Ovary (tissue), 9 donors: ENCODE results near the gene SND1. TPM values are rescaled to one million over a fixed set of nuclear protein-coding genes. Genes with fewer than 3 reads are reported as not detected.

ENCODE experiments used
- DNase-seq, 5 donors: peaks; one replicate each; pipeline ENCODE4 v3.0.0-alpha.2; 2019 to 2020
- H3K27ac ChIP-seq, 2 donors: fragments of 200-600 bp; one replicate each; pipeline versions ENCODE4 v1.5.1 to v1.8.0; 2019 to 2022
- H3K27me3 ChIP-seq: fragments of 200-600 bp; one replicate; pipeline ENCODE4 v1.8.0; 2022
- H3K36me3 ChIP-seq: fragments of 200-600 bp; sonication (generic); one replicate; pipeline ENCODE4 v1.5.1; 2019
- H3K4me1 ChIP-seq: one replicate; pipeline ENCODE4 v1.8.1; 2013; ENCODE audit warnings: mild to moderate bottlenecking, moderate library complexity; ENCODE audit not compliant: insufficient read depth
- H3K4me3 ChIP-seq: fragments of 200-600 bp; sonication (generic); one replicate; pipeline ENCODE4 v1.5.1; 2017
- H3K9me3 ChIP-seq, 2 donors: fragments of 200-600 bp in 1 of 2; sonication (generic) in 1 of 2; one replicate each; pipeline versions ENCODE4 v1.5.1 to v1.8.1; 2013 to 2019; ENCODE audit warnings: mild to moderate bottlenecking in 1 of 2, moderate library complexity in 1 of 2
- EP300 ChIP-seq: sonication (generic); formaldehyde crosslinking; IDR thresholded peaks from one replicate; pipeline ENCODE4 v1.6.1; 2017; ENCODE audit warnings: antibody characterized with exemption
- POLR2A ChIP-seq: fragments of 450-650 bp; IDR thresholded peaks from one replicate; pipeline ENCODE4 v1.6.1; 2017; ENCODE audit warnings: antibody characterized with exemption, mild to moderate bottlenecking, moderate library complexity
- WGBS, 3 donors: extraction: QIAGEN DNeasy Blood & Tissue Kit in 1 of 3; methylation state at CpG; one replicate each; pipeline versions ENCODE4 v1.1.5 to v1.1.7; 2013 to 2017; 5-methylcytosine and 5-hydroxymethylcytosine counted together
- intact Hi-C, 4 donors: fragments of 100-400 bp; cut with DNase I; formaldehyde crosslinking; loops; one replicate each; pipeline versions ENCODE4 v1.11.0 to v1.15.1; 2022 to 2023
- polyA plus RNA-seq, 2 donors: library from polyadenylated mRNA; stranded (reverse); fragments of 200-250 nt in 1 of 2; fragments of 350-450 nt in 1 of 2; fragmentation: Illumina TruSeq in 1 of 2; extraction: RNeasy Lipid Tissue Mini Kit (QIAGEN cat#74804) in 1 of 2; gene quantifications; one replicate each; pipeline ENCODE4 v1.2.3, GENCODE V29; 2013 to 2014
- total RNA-seq, 7 donors: library from RNA; depleted of rRNA in 2 of 7; stranded (reverse); fragments of >200 nt in 2 of 7; fragmentation: NEBNext Ultra II Directional in 3 of 7; extraction: Animal tissue kit (Norgen Biotek cat#: 25700) in 3 of 7; gene quantifications; one replicate each; pipeline versions ENCODE4 v1.1.0 to v1.2.4, GENCODE V29; 2016 to 2023
- TF ChIP-seq, protein P1 (sequence below), 3 donors: fragments of 450-650 bp in 2 of 3; fragments of 200-600 bp in 1 of 3; IDR thresholded peaks; one replicate each; pipeline versions ENCODE4 v1.5.1 to v1.8.0; 2016 to 2022; ENCODE audit warnings: antibody characterized with exemption in 3 of 3, mild to moderate bottlenecking in 1 of 3
- donor health status: DM: no; HTN: no; CAD: no; lungs with moderate emphysema.
- donor health status: DM: no; HTN: no; CAD: no.
- donor health status: Bipolar disorder and iron deficiency.
- donor health status: DM: yes; HTN: yes; CAD: no.
- donor health status: DM: no; HTN: no; CAD: no.
- donor health status: DM: yes; HTN: yes; CAD: no.

Gene SND1
- total and polyA plus RNA-seq, 9 donors: 91.4 to 297 (median 182) TPM

DNA sequence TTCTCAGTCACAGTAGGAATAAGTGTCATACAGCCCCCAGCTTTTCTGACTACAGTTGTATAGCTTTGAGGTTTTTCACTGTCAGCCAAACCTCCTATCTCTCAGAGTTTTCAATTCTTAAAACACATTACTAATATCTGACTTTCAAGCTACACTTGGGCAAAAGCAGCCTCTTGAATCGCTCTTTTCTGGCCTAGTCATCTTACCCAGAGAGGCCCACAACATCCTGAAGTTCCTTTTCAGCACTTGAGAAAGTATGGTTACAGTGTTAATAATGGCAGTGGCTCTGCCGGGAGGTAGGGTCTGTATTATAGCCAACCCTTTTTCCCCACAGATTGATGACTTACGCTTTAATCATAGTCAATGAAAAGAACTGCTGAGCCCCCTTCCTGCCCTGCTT lies 198.2 kb downstream of the SND1 start:
- H3K36me3 ChIP-seq: no peaks in the 10 kb centered on the region
- TF ChIP-seq, protein P1, sequence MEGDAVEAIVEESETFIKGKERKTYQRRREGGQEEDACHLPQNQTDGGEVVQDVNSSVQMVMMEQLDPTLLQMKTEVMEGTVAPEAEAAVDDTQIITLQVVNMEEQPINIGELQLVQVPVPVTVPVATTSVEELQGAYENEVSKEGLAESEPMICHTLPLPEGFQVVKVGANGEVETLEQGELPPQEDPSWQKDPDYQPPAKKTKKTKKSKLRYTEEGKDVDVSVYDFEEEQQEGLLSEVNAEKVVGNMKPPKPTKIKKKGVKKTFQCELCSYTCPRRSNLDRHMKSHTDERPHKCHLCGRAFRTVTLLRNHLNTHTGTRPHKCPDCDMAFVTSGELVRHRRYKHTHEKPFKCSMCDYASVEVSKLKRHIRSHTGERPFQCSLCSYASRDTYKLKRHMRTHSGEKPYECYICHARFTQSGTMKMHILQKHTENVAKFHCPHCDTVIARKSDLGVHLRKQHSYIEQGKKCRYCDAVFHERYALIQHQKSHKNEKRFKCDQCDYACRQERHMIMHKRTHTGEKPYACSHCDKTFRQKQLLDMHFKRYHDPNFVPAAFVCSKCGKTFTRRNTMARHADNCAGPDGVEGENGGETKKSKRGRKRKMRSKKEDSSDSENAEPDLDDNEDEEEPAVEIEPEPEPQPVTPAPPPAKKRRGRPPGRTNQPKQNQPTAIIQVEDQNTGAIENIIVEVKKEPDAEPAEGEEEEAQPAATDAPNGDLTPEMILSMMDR (IDR thresholded peaks at IDR 0.05): no peak
- no peak for TF ChIP-seq EP300
- TF ChIP-seq POLR2A: no peak
- intact Hi-C loops: no loop called here
- H3K4me1 ChIP-seq: peaks cover 2% of the 10 kb centered on the region
- 90 to 98% (median 93%) methylated on average over 3 of the region's 3 CpGs for WGBS, 3 donors
- DNase-seq: no peak
- H3K9me3 ChIP-seq: no peaks in the 10 kb centered on the region
- H3K27ac ChIP-seq: no peak overlapping the region
- H3K27me3 ChIP-seq: no peaks in the 10 kb centered on the region
- no peak overlapping the region for H3K4me3 ChIP-seq

DNA sequence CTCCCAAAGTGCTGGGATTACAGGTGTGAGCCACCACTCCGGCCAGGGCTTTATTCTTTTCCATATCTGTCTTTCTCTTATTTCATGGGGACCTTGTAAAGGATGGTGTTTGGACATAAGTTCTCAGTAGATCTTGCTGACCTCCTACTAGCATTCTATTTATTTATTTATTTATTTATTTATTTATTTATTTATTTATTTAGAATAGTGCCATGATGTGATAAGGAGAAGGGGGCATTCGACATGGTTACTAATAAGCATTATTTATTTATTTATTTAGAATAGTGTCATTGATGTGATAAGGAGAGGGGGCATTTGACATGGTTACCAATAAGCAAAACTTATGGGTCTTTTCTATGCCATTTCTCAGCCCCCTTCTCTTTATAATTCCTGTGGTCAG lies 202.4 kb downstream of the SND1 start:
- H3K27ac ChIP-seq: no peak overlapping the region
- no peaks in the 10 kb centered on the region for H3K27me3 ChIP-seq
- peaks cover 4% of the 10 kb centered on the region for H3K4me1 ChIP-seq
- 94 to 100% (median 95%) methylated on average over 2 of the region's 2 CpGs for WGBS, 3 donors
- H3K4me3 ChIP-seq: no peak overlapping the region
- H3K36me3 ChIP-seq: no peaks in the 10 kb centered on the region
- no peaks in the 10 kb centered on the region for H3K9me3 ChIP-seq
- no peak for DNase-seq
- TF ChIP-seq, protein P1 (IDR thresholded peaks at IDR 0.05): no peak
- no peak for TF ChIP-seq EP300
- no peak for TF ChIP-seq POLR2A
- intact Hi-C loops: no loop called here

- Histone ChIP-seq H3K4me3 (no peak overlapping the region), H3K27ac (no peak overlapping the region), H3K27me3 (no peaks in the 10 kb centered on the region), H3K9me3 (no peaks in the 10 kb centered on the region), H3K4me1 (peaks cover 4% of the 10 kb centered on the region), H3K36me3 (no peaks in the 10 kb centered on the region)
- intact Hi-C loops: no loop called here
- 89 to 98% (median 93%) methylated on average over 4 of the region's 4 CpGs for WGBS, 3 donors
- DNase-seq: no peak
- TF ChIP-seq, protein P1 (IDR thresholded peaks at IDR 0.05): no peak
- TF ChIP-seq EP300 (no peak), POLR2A (no peak)
Observed at GRCh38 chr7:127857464-127857841, 205.5 kb downstream of the SND1 start.

DNA sequence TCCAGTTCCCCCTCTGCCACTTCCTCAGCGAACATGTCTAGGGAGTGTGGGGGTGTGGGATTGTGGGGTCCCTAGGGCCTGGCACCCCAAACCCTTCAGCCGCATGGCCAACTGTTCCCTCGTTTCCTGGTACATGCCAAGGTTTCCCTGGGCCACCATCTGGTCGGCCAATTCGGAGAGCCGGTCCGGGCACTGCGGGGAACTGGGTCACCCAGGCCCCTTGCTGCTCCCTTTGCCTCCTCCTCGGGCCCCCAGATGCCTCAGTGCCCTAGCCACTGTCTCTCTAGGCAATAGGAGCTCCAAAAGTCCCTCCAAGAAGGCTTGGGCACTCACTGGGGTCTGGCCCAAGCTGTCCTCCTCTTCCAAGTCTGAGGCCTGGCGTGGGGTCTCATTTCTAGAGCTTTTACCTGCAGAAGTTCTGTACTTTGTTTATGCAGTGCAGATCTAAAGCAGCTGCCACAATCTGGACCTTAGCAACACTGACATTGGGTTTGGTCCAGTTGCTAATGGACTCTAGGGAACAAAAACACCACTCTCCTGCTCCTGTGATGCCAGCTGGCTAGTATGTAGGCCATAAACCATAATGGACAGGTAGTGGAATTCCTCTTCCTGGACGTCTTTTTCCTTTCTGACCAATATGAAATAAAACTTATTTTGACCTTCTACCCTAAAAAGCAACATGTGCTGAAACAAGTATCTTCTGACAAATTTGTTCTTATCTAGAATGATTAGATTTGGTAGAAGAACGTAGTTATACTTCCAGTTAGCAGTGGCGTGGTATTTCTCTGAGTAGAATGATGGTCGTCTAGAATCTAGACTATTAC lies 206.3 kb downstream of the SND1 start:
- Histone ChIP-seq H3K4me1 (peaks cover 4% of the 10 kb centered on the region), H3K27me3 (no peaks in the 10 kb centered on the region), H3K4me3 (no peak overlapping the region), H3K9me3 (no peaks in the 10 kb centered on the region), H3K27ac (no peak overlapping the region), H3K36me3 (no peaks in the 10 kb centered on the region)
- 84 to 90% (median 85%) methylated on average over 14 of the region's 14 CpGs for whole genome bisulfite sequencing, 3 donors
- TF ChIP-seq EP300: no peak
- TF ChIP-seq POLR2A: no peak
- TF ChIP-seq, protein P1 (IDR thresholded peaks at IDR 0.05): no peak
- DNase-seq: no peak
- intact Hi-C loops: no loop called here
